SU-DHL-6 (cell line): ENCODE results near the gene RDH8.

Experiments
- CTCF ChIP-seq: fragments of 200-600 bp; sonication (generic); IDR thresholded peaks from one replicate; pipeline ENCODE4 v1.5.1; 2017; ENCODE audit warnings: antibody characterized with exemption, mild to moderate bottlenecking, low read length, moderate library complexity; ENCODE audit not compliant: insufficient read depth, poor library complexity, severe bottlenecking
- EZH2phosphoT487 ChIP-seq: fragments of 200-600 bp; sonication (generic), shearing (Covaris generic); conservative IDR thresholded peaks from 2 replicates; pipeline ENCODE4 v1.6.1; 2018; ENCODE audit warnings: mild to moderate bottlenecking, antibody characterized with exemption, low read length, moderate library complexity, mixed read lengths

GRCh38 chr19:9967326-9967725 is 46.0 kb upstream of the RDH8 start:
- TF ChIP-seq CTCF = no peak
- TF ChIP-seq EZH2phosphoT487 = no peak
